HepG2 (cell line): ENCODE data around the gene ARSB. TPM values are rescaled to one million over a fixed set of nuclear protein-coding genes. Genes with fewer than 3 reads are reported as not detected.

Experiments
- ATAC-seq: fragments of 200-7000 bp; cut with Tn5 transposase; 3 replicates; pipeline ENCODE4 v1.9.1; 2020; ENCODE audit warnings: mild to moderate bottlenecking, moderate library complexity
- BruUV-seq: library from RNA; stranded (reverse); fragments of 400-500 nt; replicated peaks from 2 replicates; lab custom pipeline; 2021; lab: Mats Ljungman, UMichigan
- CTCF ChIA-PET: fragments of 300-600 bp; formaldehyde crosslinking; extraction: SDS; loops from one replicate; lab custom pipeline; 2021; ENCODE audit warnings: low total read pairs, inconsistent platforms, low intra/inter-chr PET ratio; lab: Yijun Ruan, JAX
- POLR2A ChIA-PET: fragments of 350-600 bp; sonication (Branson Sonifier 250); formaldehyde crosslinking; loops from one replicate; lab custom pipeline; 2020; ENCODE audit warnings: antibody characterized with exemption, inconsistent platforms; lab: Yijun Ruan, JAX
- DNase-seq: peaks from one replicate; pipeline ENCODE4 v3.0.0-alpha.2; 2015; ENCODE audit warnings: low spot score
- FAIRE-seq: peaks from 3 replicates; lab custom pipeline; 2011; peaks lifted over from hg19 to GRCh38; lab: Jason Lieb, UNC
- H2AFZ ChIP-seq: one replicate; pipeline ENCODE4 v1.6.1; 2011; ENCODE audit warnings: low read length, inconsistent platforms
- H3K27ac ChIP-seq: fragments of 300-600 bp; 3 replicates; pipeline ENCODE4 v1.8.0; 2011; ENCODE audit warnings: mixed run types, mild to moderate bottlenecking, mixed read lengths, low read length, inconsistent platforms; ENCODE audit not compliant: insufficient read depth; ENCODE audit errors: extremely low read length
- H3K27me3 ChIP-seq, 2 experiments: fragments of 200-600 bp in 1 of 2; 2 replicates in 1 of 2; 3 replicates in 1 of 2; pipeline versions ENCODE4 v1.6.0 to v1.8.0; 2011; ENCODE audit warnings: low read length in 2 of 2, mild to moderate bottlenecking in 2 of 2, moderate library complexity in 2 of 2, inconsistent platforms in 1 of 2; ENCODE audit not compliant: insufficient read depth in 2 of 2, control insufficient read depth in 1 of 2
- H3K36me3 ChIP-seq, 2 experiments: fragments of 200-600 bp in 1 of 2; replicated peaks in 1 of 2; 2 replicates in 1 of 2; 3 replicates in 1 of 2; pipeline versions ENCODE4 v1.5.1 to v1.8.0; 2011; ENCODE audit warnings: low read length in 2 of 2, inconsistent platforms in 1 of 2; ENCODE audit not compliant: insufficient read depth in 2 of 2, control insufficient read depth in 1 of 2
- H3K4me1 ChIP-seq: 2 replicates; pipeline ENCODE4 v1.5.1; 2012; ENCODE audit warnings: low read length, inconsistent platforms; ENCODE audit not compliant: insufficient read depth
- H3K4me2 ChIP-seq: 2 replicates; pipeline ENCODE4 v1.6.0; 2011; ENCODE audit warnings: low read depth, low read length, inconsistent platforms
- H3K4me3 ChIP-seq, 3 experiments: fragments of 200-600 bp in 1 of 3; sonication (generic), shearing (Covaris generic) in 1 of 3; replicated peaks in 1 of 3; 2 replicates each; pipeline ENCODE4 v1.5.1; 2011 to 2016; ENCODE audit warnings: low read length in 3 of 3, inconsistent platforms in 2 of 3, low read depth in 2 of 3, mild to moderate bottlenecking in 2 of 3, control low read depth in 1 of 3, mixed read lengths in 1 of 3; ENCODE audit not compliant: insufficient read depth in 1 of 3
- H3K79me2 ChIP-seq: one replicate; pipeline ENCODE4 v1.6.1; 2011; ENCODE audit warnings: low read length, inconsistent platforms; ENCODE audit not compliant: insufficient read depth
- H3K9ac ChIP-seq: 2 replicates; pipeline ENCODE4 v1.6.0; 2011; ENCODE audit warnings: mild to moderate bottlenecking, low read depth, low read length, inconsistent platforms; ENCODE audit not compliant: insufficient read depth
- H3K9me3 ChIP-seq: 2 replicates; pipeline ENCODE4 v1.5.1; 2012; ENCODE audit warnings: mild to moderate bottlenecking, low read length
- H4K20me1 ChIP-seq: 2 replicates; pipeline ENCODE4 v1.6.0; 2011; ENCODE audit warnings: inconsistent platforms, mild to moderate bottlenecking, low read length, moderate library complexity; ENCODE audit not compliant: insufficient read depth
- ASH2L ChIP-seq: fragments of 300-600, 200-600 bp; sonication (generic); IDR thresholded peaks from 2 replicates; pipeline ENCODE4 v1.7.0; 2017; ENCODE audit warnings: low read depth, mild to moderate bottlenecking, moderate library complexity, mixed read lengths, low read length; ENCODE audit not compliant: insufficient read length
- IKZF5 ChIP-seq: IDR thresholded peaks from 2 replicates; pipeline ENCODE4 v1.6.1; 2018; ENCODE audit warnings: missing genetic modification reagents, mild to moderate bottlenecking, missing compliant biosample characterization
- PAWR ChIP-seq: sonication (generic); formaldehyde crosslinking; IDR thresholded peaks from 2 replicates; pipeline ENCODE4 v1.4.0; 2020; ENCODE audit warnings: missing genetic modification reagents, mild to moderate bottlenecking, borderline replicate concordance
- PBX3 ChIP-seq: sonication (generic); formaldehyde crosslinking; IDR thresholded peaks from 2 replicates; pipeline ENCODE4 v1.8.1; 2023; ENCODE audit warnings: missing genetic modification reagents, inconsistent platforms, borderline replicate concordance
- POLR2AphosphoS5 ChIP-seq: IDR thresholded peaks from 2 replicates; pipeline ENCODE4 v1.6.1; 2012; ENCODE audit warnings: low read depth, low read length
- SAFB2 ChIP-seq: sonication (generic); formaldehyde crosslinking; IDR thresholded peaks from 2 replicates; pipeline ENCODE4 v1.5.1; 2020; ENCODE audit warnings: missing genetic modification reagents, low read depth, mild to moderate bottlenecking, borderline replicate concordance
- SRY ChIP-seq: sonication (generic); formaldehyde crosslinking; IDR thresholded peaks from 2 replicates; pipeline ENCODE4 v1.8.0; 2022; ENCODE audit warnings: mild to moderate bottlenecking, missing genetic modification reagents
- ZNF296 ChIP-seq: sonication (generic); formaldehyde crosslinking; conservative IDR thresholded peaks from 2 replicates; pipeline ENCODE4 v1.5.0; 2020; ENCODE audit warnings: mild to moderate bottlenecking, missing genetic modification reagents
- ZNF446 ChIP-seq: sonication (generic); formaldehyde crosslinking; IDR thresholded peaks from 2 replicates; pipeline ENCODE4 v1.5.0; 2020; ENCODE audit warnings: mild to moderate bottlenecking, missing genetic modification reagents
- ZNF614 ChIP-seq: IDR thresholded peaks from 2 replicates; pipeline ENCODE4 v1.6.1; 2018; ENCODE audit warnings: missing biosample characterization, missing genetic modification reagents, inconsistent platforms, borderline replicate concordance
- WGBS: methylation state at CpG from one replicate; pipeline ENCODE4 v1.1.6; 2017; ENCODE audit warnings: low lambda C conversion rate; 5-methylcytosine and 5-hydroxymethylcytosine counted together
- in situ Hi-C: cut with HindIII; loops from 2 replicates; pipeline ENCODE4 v1.10.0; 2017; ENCODE audit warnings: low pct_unique_long_range_greater_than_20kb; ENCODE audit not compliant: extremely low pct_ligation_motif_present
- intact Hi-C: fragments of 100-400 bp; cut with micrococcal nuclease; formaldehyde crosslinking; loops from one replicate; pipeline ENCODE4 v1.10.0; 2022; ENCODE audit not compliant: unreplicated experiment
- polyA plus RNA-seq, 8 experiments: library from polyadenylated mRNA; depleted of rRNA in 3 of 8; stranded (reverse) in 7 of 8; unstranded in 1 of 8; fragments of >200 nt; fragmentation: Illumina TruSeq in 4 of 8; extraction: Trizol in 4 of 8; gene quantifications; 2 replicates each; pipeline versions ENCODE4 v1.2.1 to v1.2.3, GENCODE V29; 2011 to 2016; ENCODE audit warnings: low read depth in 4 of 8, missing spikeins in 1 of 8, mixed read lengths in 1 of 8; ENCODE audit not compliant: insufficient read depth in 1 of 8
- total RNA-seq, 5 experiments: library from RNA; depleted of rRNA; stranded (reverse); fragments of >200 nt; fragmentation: Illumina TruSeq; extraction: Trizol; gene quantifications; 2 replicates each; pipeline ENCODE4 v1.2.3, GENCODE V29; 2016; ENCODE audit warnings: low read depth in 1 of 5

The ARSB gene
- total and polyA plus RNA-seq, 2 of the 13 experiments (the other 11 are each of a cell fraction or from before 2014, with no cell fraction given), result 52.6 to 66.4 TPM

- H3K36me3 ChIP-seq, result peaks cover 6 to 27% of the 10 kb centered on the region in 2 experiments; a peak in 4 of 5 replicates
- FAIRE-seq (no peak), DNase-seq (no peak), ATAC-seq (no peak)
- H4K20me1 ChIP-seq, result no peaks in the 10 kb centered on the region
- ChIA-PET CTCF (no interaction called here), POLR2A (no interaction called here)
- H3K4me2 ChIP-seq, result no peak overlapping the region
- 74% methylated on average over 5 of the region's 5 CpGs for WGBS
- in situ Hi-C loops (no loop called here), intact Hi-C loops (no loop called here)
- BruUV-seq, result no TSS peak
- H3K4me3 ChIP-seq, result no peak overlapping the region
- H2AFZ ChIP-seq, result no peak overlapping the region
- H3K27me3 ChIP-seq, result no peaks in the 10 kb centered on the region
- H3K27ac ChIP-seq, result no peak overlapping the region
- TF ChIP-seq ZNF446 (CRISPR knock-in tag) (no peak), PBX3 (no peak), ZNF296 (CRISPR knock-in tag) (no peak), IKZF5 (CRISPR knock-in tag) (no peak), PAWR (no peak)
- no peaks in the 10 kb centered on the region for H3K79me2 ChIP-seq
- no peak overlapping the region for H3K9ac ChIP-seq
- H3K4me1 ChIP-seq, result no peaks in the 10 kb centered on the region
- H3K9me3 ChIP-seq, result no peaks in the 10 kb centered on the region
These were observed 69.1 kb downstream of the ARSB start for GRCh38 chr5:78916044-78916443.

GRCh38 chr5:78915170-78915569 is 69.9 kb downstream of the ARSB start:
- WGBS, result 95% methylated on average over 3 of the region's 3 CpGs
- Histone ChIP-seq H3K79me2 (no peaks in the 10 kb centered on the region), H3K36me3 (peaks cover 6 to 23% of the 10 kb centered on the region in 2 experiments; a peak in 4 of 5 replicates), H3K27ac (no peak overlapping the region), H2AFZ (no peak overlapping the region), H3K4me1 (0 out of 2 replicates have a peak, but pooled peaks cover 3% of the 10 kb centered on the region), H3K9ac (no peak overlapping the region), H3K27me3 (no peaks in the 10 kb centered on the region), H3K4me2 (no peak overlapping the region), H3K4me3 (no peak overlapping the region), H4K20me1 (no peaks in the 10 kb centered on the region), H3K9me3 (no peaks in the 10 kb centered on the region)
- POLR2A ChIA-PET, result no interaction called here
- no peak for TF ChIP-seq ZNF614 (CRISPR knock-in tag)
- no peak for TF ChIP-seq ASH2L
- no peak for TF ChIP-seq SAFB2 (CRISPR knock-in tag)
- no peak for TF ChIP-seq POLR2AphosphoS5
- TF ChIP-seq SRY (CRISPR knock-in tag), result no peak
- in situ Hi-C loops, result no loop called here
- intact Hi-C loops, result no loop called here
- DNase-seq, result no peak
- no TSS peak for BruUV-seq
- CTCF ChIA-PET, result no interaction called here
- FAIRE-seq, result no peak
- no peak for ATAC-seq
